Coronary artery (tissue), 2 donors: Measurements from ENCODE around the gene CBX2.

Source experiments
- DNase-seq: peaks from one replicate; pipeline ENCODE4 v3.0.0-alpha.2; 2017; ENCODE audit warnings: low spot score
- H3K27ac ChIP-seq, 2 donors: fragments of 200-600 bp; sonication (generic); one replicate each; pipeline ENCODE4 v1.5.1; 2016 to 2019
- H3K4me3 ChIP-seq: fragments of 200-600 bp; sonication (generic); 2 replicates; pipeline ENCODE4 v1.5.1; 2016; ENCODE audit warnings: mild to moderate bottlenecking, moderate library complexity
- CTCF ChIP-seq: fragments of 200-600 bp; sonication (generic); IDR thresholded peaks from one replicate; pipeline ENCODE4 v1.5.1; 2019; ENCODE audit warnings: antibody characterized with exemption

Gene CBX2

GRCh38 chr17:79794659-79795511, 16.9 kb downstream of the CBX2 start:
- H3K27ac ChIP-seq, result no peak overlapping the region
- no peak overlapping the region for H3K4me3 ChIP-seq
- no peak for TF ChIP-seq CTCF
- no peak for DNase-seq

- Histone ChIP-seq H3K27ac (no peak overlapping the region), H3K4me3 (peak overlapping the region; percentile 96)
- no peak for TF ChIP-seq CTCF
- DNase-seq, result no peak
Measured at GRCh38 chr17:79795795-79796443, 18.0 kb downstream of the CBX2 start.

- TF ChIP-seq CTCF, result no peak
- Histone ChIP-seq H3K4me3 (peak overlapping the region; percentile 96), H3K27ac (peak overlapping the region in 1 of 2 donors; percentile 90)
- DNase-seq, result no peak
Measured at GRCh38 chr17:79796444-79796762, 18.5 kb downstream of the CBX2 start.

- Histone ChIP-seq H3K4me3 (peak within 1 kb of the TSS; percentile 96), H3K27ac (peak within 1 kb of the TSS; percentile 39 to 90)
- DNase-seq, result peak; percentile 99
- TF ChIP-seq CTCF, result no peak
Measured at GRCh38 chr17:79796763-79797491, 19.0 kb downstream of the CBX2 start, which contains the start of gene CBX8. Gene CBX8, minus strand, starts transcription at chr17:79797077. Its CDS starts 79 bp downstream, at chr17:79796998.

GRCh38 chr17:79797492-79798298, 19.7 kb downstream of the CBX2 start:
- no peak for DNase-seq
- Histone ChIP-seq H3K4me3 (peak overlapping the region; percentile 96), H3K27ac (peak overlapping the region in 1 of 2 donors; percentile 90)
- TF ChIP-seq CTCF, result no peak

GRCh38 chr17:79798299-79799173, 20.6 kb downstream of the CBX2 start:
- no peak for DNase-seq
- H3K4me3 ChIP-seq, result peak overlapping the region; percentile 96
- TF ChIP-seq CTCF, result no peak
- no peak overlapping the region for H3K27ac ChIP-seq
